ENCODE data around the gene CCDC57. TPM values are rescaled to one million over a fixed set of nuclear protein-coding genes. Genes with fewer than 3 reads are reported as not detected.

CCDC57 gene
- total and polyA plus RNA-seq, 9 of the 15 experiments (the other 6 are each of a cell fraction or from before 2014, with no cell fraction given): 0.83 to 36.2 (median 13.6) TPM

DNA sequence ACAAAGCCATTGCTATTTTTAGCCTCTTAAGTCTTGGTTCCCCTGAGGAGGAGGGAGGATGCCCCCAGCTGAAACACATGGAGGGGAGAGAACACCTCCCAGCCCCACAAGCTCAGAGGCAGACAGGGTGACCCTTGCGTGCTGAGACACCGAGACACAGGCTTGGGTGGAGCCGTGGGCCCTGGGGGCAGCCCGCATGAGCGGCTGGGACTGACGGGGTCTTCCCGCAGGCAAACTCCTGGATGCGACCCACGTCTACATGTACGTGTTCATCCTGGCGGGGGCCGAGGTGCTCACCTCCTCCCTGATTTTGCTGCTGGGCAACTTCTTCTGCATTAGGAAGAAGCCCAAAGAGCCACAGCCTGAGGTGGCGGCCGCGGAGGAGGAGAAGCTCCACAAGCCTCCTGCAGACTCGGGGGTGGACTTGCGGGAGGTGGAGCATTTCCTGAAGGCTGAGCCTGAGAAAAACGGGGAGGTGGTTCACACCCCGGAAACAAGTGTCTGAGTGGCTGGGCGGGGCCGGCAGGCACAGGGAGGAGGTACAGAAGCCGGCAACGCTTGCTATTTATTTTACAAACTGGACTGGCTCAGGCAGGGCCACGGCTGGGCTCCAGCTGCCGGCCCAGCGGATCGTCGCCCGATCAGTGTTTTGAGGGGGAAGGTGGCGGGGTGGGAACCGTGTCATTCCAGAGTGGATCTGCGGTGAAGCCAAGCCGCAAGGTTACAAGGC, 26.0 kb upstream of the CCDC57 start (continued):
- TF ChIP-seq, protein P1, sequence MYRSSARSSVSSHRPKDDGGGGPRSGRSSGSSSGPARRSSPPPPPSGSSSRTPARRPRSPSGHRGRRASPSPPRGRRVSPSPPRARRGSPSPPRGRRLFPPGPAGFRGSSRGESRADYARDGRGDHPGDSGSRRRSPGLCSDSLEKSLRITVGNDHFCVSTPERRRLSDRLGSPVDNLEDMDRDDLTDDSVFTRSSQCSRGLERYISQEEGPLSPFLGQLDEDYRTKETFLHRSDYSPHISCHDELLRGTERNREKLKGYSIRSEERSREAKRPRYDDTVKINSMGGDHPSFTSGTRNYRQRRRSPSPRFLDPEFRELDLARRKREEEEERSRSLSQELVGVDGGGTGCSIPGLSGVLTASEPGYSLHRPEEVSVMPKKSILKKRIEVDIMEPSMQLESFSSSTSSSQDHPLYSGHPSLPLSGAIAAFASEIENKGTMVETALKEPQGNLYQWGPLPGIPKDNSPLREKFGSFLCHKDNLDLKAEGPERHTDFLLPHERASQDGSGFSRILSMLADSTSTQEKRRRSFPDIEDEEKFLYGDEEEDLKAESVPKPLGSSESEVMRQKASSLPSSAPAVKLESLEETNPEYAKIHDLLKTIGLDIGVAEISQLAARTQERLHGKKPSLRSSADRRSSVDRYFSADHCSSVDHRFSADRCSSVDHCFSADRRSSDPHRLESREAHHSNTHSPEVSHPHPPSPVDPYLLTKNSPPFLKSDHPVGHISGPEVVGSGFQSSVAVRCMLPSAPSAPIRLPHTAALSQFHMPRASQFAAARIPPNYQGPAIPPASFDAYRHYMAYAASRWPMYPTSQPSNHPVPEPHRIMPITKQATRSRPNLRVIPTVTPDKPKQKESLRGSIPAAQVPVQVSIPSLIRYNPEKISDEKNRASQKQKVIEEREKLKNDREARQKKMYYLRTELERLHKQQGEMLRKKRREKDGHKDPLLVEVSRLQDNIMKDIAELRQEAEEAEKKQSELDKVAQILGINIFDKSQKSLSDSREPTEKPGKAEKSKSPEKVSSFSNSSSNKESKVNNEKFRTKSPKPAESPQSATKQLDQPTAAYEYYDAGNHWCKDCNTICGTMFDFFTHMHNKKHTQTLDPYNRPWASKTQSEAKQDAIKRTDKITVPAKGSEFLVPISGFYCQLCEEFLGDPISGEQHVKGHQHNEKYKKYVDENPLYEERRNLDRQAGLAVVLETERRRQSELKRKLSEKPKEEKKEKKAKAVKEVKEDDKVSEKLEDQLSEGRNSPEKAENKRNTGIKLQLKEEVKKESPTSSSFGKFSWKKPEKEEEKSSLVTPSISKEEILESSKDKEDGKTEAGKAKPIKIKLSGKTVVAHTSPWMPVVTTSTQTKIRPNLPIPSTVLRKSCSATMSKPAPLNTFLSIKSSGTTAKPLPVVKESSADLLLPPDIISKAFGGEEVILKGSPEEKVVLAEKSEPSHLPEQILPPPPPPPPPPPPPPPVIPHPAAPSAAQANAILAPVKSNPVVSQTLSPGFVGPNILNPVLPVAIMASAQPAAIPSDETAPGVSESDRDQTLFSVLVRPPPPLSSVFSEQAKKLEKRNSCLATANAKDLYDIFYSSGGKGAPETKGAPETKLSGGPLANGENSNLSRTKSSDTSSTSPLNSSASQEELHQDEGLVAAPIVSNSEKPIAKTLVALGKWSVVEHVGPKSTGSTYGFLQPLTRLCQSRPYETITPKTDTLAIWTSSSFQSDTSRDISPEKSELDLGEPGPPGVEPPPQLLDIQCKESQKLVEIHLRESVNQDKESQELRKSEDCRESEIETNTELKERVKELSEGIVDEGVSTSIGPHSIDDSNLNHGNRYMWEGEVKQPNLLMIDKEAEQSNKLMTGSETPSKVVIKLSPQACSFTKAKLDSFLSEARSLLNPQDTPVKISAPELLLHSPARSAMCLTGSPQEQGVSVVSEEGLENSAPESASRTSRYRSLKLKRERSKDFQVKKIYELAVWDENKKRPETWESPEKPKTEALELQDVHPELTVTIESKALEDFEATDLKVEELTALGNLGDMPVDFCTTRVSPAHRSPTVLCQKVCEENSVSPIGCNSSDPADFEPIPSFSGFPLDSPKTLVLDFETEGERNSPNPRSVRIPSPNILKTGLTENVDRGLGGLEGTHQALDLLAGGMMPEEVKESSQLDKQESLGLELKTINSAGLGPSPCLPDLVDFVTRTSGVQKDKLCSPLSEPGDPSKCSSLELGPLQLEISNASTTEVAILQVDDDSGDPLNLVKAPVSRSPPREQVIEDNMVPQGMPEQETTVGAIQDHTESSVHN (IDR thresholded peaks at IDR 0.05; ENCODE audit: borderline replicate concordance in 1 of 2, low read depth in 1 of 2): no peak
- TF ChIP-seq SRSF9 (IDR thresholded peaks at IDR 0.05; ENCODE audit: borderline replicate concordance, low read depth, low read length) (no peak), LARP7 (IDR thresholded peaks at IDR 0.05) (no peak), MTF1 (CRISPR knock-in tag; IDR thresholded peaks at IDR 0.05; ENCODE audit: borderline replicate concordance) (no peak)
- TF ChIP-seq, protein P2, sequence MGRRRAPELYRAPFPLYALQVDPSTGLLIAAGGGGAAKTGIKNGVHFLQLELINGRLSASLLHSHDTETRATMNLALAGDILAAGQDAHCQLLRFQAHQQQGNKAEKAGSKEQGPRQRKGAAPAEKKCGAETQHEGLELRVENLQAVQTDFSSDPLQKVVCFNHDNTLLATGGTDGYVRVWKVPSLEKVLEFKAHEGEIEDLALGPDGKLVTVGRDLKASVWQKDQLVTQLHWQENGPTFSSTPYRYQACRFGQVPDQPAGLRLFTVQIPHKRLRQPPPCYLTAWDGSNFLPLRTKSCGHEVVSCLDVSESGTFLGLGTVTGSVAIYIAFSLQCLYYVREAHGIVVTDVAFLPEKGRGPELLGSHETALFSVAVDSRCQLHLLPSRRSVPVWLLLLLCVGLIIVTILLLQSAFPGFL (CRISPR knock-in tag; IDR thresholded peaks at IDR 0.05): no peak
- TF ChIP-seq, protein P3, sequence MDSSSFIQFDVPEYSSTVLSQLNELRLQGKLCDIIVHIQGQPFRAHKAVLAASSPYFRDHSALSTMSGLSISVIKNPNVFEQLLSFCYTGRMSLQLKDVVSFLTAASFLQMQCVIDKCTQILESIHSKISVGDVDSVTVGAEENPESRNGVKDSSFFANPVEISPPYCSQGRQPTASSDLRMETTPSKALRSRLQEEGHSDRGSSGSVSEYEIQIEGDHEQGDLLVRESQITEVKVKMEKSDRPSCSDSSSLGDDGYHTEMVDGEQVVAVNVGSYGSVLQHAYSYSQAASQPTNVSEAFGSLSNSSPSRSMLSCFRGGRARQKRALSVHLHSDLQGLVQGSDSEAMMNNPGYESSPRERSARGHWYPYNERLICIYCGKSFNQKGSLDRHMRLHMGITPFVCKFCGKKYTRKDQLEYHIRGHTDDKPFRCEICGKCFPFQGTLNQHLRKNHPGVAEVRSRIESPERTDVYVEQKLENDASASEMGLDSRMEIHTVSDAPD (CRISPR knock-in tag; IDR thresholded peaks at IDR 0.05): no peak
